ENCODE data around the gene CUL1.

GRCh38 chr7:148834605-148835004 lies 135.9 kb downstream of the CUL1 start:
- TF ChIP-seq CTCF (IDR thresholded peaks at IDR 0.05) (no peak), POLR2AphosphoS5 (IDR thresholded peaks at IDR 0.05; ENCODE audit: insufficient read depth in 1 of 2, low read depth in 1 of 2) (no peak), POLR2A (IDR thresholded peaks at IDR 0.05) (no peak)
